HG02759 (cell line): Measurements from ENCODE around the gene TSSC4.

Source experiments
- ATAC-seq: cut with Tn5 transposase; IDR thresholded peaks from one replicate; pipeline ENCODE4 v1.9.1; 2021; ENCODE audit warnings: mild to moderate bottlenecking, moderate library complexity; ENCODE audit not compliant: unreplicated experiment

TSSC4 gene

DNA sequence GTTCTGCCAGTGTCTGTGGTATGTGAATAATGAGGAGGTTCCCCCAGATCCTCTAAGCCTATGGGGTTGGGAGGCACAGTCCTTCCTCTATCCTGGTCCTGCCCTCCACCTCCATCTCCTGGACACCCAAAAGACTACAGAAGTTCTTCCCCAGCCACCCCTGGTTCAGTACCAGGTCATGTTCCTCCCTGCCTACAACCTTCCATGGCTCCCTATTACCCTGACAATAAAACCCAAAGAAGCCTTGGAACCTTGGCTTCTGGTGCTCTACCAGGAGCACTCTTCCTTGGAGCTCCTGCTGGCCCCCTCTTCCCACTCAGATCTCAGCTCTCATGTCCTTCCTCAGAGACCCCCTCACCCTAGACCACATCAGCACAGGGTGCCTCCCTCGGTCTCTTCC lies 30.8 kb downstream of the TSSC4 start:
- no peak for ATAC-seq

DNA sequence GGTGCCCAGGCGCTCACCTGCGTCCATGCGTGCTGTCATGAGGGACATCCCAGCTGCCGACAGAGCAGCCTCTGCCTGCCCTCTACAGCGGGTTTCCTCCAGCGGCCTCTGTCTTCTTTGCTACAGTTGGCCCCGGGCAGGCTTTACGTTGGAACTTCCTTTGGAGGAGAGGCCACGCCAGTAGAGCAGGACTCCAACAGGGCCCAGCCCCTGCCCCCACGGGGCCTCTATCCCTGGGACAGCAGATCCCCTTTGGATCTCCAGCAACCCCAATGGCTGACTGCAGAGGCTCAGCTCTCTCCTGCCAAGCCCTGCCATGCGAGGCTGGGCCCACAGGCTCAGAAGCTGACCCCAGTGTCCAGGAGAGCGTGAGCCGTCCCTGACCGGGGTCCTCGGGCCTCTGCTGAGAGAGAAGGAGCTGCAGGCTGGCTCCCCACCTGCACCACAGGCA lies 31.6 kb downstream of the TSSC4 start:
- no peak for ATAC-seq

DNA sequence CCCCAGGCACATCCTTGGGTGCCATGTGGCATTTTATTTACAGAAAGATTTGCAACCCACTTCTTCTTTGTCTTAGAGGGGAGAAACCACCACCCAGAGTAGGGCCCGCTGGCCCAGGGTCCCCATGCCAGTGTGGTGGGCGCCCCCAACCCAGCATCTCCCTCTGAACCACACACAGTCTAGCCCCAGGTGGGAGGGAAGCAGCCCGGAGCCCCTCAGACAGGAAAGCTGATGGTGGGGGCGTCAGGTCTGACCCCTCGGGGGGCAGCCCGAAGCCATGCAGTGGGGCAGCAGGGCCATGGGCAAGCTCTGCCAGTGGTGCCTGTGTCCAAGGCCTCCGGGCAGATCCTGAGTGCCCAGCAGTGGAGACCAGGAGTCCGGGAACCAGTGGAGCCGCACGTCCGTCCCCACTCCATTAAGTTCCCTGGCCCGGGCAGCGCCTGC lies 32.1 kb downstream of the TSSC4 start:
- ATAC-seq, result no peak

DNA sequence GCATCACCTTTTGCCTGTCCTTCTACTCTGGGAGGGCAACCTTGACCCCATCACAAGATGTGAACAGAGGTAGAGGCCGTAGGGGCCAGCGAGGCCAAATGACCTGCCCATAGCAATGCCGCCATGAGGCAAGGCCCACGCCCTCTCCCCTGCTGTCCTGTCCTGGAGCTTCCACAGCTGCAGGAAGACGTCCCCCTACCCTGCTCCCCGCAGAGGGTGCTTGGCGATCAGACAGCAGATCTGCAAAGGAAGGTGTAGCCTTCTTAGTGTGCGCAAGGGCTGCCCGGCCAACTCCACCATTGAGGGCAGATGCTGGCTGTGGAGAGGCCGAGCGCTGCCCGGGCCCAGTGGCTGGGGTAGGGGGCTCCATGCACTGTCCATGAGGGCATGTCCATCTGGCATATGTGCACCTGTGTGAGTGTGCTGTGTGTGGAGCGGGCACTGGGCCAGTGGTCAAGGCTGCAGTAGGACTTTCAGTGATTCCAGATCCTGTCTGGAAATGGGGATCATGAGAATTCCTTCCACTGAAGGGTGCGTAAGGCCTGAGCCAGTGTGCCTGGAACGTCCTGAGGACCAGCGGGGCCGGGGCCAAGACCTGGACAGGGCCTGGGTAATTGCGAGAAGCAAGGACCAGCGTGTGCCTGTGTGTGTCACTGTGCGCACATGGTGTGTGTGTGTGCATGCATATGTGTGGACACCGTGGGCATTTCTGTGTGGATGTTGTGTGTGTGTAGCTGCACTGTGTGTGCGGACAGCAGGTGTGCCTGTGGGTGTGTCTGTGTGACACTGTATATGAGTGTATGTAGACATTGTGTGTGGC lies 32.8 kb downstream of the TSSC4 start:
- ATAC-seq, result no peak

DNA sequence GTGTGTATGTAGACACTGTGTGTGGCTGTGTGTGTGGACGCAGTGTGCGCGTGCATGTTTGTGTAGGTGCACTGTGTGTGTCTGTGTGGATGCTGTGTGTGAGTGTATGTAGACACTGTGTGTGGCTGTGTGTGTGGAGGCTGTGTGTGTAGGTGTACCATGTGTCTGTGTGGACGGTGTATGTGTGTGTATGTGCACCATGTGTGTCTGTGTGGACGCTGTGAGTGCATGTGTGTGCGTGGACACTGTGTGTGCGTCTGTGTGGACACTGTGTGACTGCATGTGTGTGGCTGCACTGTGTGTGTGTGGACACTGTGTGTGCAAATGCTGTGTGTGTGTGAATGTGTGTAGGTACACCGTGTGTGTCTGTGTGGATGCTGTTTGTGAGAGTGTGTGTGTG lies 33.5 kb downstream of the TSSC4 start:
- no peak for ATAC-seq

DNA sequence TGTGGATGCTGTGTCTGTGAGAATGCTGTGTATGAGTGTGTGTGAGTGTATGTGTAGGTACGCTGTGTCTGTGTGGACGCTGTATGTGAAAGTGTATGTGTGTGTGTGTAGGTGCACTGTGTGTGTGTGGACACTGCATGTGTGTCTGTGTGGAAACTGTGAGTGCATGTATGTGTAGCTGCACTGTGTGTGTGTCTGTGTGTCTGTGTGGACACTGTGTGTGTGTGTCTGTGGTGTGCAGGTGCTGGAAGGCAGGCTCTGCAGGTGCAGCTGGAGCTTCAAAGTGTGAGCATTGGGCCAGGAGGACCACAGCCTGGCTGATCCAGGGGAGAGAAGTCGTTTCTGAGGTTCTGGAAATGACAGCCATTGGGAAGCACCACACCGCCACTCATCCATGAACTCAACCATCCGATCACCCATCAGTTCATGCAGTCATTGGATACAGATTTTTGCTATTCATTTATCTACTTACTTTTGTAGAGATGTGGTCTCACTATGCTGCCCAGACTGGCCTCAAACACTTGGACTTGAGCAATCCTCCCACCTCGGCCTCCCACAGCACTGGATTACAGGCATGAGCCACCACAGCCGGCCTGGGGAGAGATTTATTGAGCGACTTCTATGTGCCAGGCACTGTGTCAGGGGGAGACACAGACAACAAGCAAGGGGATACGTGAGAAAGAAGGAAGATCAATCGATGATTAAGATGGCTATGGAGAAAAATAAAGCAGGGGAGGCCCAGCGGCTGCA lies 34.1 kb downstream of the TSSC4 start:
- no peak for ATAC-seq

DNA sequence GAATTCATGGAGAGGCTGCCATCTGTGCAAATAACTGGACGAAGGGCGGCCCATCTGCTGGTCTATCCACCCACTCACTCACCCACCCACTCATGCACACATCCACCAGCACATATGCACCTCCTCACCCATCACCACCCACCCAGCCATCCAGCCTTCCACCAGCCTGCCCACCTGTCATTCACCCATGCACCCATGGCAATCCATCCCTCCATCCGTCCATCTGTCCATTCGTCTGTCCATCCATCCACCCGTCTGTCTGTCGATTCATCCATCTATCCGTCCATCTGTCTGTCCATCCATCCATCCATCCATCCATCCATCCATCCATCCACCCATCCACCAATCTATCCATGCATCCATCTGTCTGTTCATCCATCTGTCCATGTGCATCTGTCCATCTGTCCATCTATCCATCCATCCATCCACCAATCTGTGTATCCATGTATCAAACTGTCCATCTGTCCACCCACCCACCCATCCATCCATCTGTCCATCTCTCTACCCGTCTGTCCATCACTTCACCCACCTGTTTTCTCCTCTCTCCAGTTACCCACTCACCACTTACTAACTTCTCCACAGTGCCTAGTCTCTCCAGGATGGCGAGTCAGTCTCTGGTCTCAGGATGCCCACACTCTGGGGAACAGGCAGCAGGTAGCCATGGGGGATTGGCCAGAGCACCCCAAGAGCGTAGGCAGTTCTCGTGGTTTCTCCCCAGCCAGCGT lies 34.9 kb downstream of the TSSC4 start:
- ATAC-seq, result no peak

DNA sequence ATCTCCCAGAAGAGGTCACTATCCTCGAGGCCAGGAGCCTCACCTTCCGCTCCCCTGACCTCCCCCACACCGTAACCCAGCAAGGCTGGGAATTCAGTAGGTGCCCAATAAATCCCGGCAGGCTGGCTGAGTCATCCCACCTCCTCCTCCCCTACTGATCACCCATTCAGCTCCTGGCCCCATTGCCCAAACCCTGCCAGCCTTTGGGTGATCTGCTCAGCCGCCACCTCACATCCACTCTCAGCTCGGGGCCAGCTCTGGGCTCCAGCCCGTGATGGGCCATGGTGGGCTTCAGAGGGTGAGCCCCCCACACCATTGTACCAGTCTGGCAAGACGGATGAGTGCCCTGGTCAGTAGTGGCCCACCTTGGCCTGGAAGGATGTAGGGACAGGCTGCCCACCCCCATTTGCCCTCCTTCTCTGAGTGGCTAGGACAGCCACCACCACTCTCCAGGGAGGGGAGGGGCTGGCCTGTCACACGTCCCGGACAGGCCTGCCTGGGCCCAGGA lies 35.5 kb downstream of the TSSC4 start:
- no peak for ATAC-seq

DNA sequence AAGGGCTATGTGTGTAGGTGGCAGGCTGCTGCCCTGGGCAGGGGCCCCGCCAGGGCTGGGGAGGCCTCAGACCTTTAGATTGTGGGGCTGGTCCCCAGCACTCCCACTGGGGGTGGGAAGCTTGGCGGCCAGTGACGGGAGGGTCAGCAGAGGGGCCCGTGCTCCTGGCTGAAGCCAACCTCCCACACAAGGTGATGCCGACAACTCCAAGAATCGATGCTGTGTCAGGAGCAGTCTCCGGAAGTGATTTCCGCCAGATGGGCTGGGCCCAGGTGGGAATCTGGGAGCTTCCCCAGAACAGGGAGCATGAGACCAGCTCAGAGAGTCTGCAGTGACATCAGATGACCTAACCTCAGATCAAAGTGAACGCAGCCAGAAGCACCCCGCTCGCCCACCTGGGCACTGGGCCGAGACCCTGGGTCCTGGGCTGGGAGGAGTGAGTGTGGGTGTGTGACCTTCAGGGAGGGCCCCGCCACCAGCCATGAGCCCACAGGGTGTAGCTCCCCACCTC lies 36.0 kb downstream of the TSSC4 start:
- no peak for ATAC-seq

DNA sequence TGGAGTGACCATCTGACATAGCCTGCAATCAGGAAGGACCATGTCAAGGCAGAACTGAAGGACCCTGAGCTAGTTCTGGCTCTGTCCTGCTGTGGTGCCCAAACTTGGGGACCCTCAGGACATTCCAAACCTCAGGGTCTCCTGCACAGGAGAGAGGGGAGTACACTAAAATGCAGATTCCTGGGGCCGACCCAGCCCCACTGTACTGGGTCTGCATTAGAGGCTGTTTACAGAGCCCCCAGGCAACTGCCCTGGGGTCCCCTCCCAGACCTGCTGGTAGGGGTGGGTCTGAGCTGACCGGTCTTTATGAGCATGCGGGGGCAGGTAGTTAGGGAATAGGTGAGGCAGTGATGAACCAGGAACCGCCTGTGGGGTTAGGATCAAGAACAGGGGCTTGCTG lies 37.0 kb downstream of the TSSC4 start:
- no peak for ATAC-seq

DNA sequence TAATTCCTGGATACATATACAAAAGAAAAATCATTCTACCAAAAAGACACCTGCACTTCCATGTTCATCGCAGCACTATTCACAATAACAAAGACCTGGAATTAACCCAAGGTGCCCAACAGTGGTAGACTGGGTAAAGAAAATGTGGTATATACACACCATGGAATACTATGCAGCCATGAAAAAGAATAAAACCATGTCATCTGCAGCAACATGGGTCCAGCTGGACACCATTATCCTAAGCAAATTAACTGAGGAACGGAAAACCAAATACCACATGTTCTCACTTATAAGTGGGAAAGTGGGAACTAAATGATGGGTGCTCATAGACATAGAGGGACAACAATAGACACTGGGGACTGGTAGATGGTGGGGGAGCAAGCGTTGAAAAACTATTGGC lies 39.3 kb downstream of the TSSC4 start:
- no peak for ATAC-seq

DNA sequence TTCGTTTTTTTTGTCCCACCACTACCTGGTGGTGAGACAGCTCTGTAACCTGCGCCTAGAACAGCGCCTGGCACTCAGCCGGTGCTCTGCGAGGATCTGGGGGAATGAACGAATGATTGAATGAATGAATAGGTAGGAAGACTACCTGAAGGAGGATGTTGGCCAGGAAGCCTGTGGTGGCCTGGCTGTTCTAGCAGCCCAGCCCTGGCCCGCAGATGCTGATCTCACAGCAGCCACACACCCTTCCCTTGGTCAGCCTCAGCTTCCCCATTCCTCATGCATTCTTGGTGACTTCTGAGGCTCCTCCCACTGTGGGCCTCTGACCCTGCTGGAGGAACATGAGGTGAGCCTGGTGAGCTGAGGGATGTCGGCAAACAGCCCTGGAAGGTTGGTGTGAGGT lies 40.1 kb downstream of the TSSC4 start:
- no peak for ATAC-seq

DNA sequence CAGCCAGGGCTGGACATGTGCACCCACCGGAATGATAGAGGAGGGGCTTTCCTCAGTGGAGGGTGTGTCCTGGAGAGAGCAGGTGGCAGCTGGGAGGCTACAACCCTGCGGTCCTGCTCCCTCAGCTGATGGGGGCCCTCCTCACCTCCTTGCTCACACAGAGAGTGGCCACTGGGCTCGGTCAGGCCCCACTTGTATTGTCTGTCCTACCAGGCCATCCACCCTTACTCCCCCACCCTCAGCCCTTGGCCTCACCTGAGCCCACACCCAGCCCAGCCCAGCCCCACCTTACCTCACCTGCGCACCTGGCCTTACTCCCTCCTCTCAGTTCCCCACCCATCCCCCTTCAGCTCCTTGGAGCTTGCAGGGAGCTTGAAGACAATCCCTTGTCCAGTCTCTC lies 40.6 kb downstream of the TSSC4 start:
- ATAC-seq, result no peak

DNA sequence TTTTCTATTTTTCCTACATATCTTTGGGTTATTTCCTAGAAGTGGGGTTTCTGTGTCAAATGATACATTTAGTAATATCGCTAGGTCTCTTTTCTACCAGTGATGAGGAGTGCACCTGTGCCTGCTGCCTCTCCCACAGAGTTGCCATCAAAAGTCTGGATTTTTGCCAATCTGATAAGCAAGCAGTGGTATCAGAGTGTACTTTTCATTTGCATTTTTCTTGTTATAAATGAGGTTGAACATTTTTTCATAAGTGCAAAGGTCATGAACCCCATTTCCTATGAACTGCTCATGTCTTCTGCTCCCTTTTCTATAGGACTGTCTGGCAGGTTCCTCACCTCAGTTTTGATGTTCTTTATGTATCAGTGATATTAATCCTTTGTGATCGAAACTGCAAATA lies 42.0 kb downstream of the TSSC4 start:
- ATAC-seq, result no peak

DNA sequence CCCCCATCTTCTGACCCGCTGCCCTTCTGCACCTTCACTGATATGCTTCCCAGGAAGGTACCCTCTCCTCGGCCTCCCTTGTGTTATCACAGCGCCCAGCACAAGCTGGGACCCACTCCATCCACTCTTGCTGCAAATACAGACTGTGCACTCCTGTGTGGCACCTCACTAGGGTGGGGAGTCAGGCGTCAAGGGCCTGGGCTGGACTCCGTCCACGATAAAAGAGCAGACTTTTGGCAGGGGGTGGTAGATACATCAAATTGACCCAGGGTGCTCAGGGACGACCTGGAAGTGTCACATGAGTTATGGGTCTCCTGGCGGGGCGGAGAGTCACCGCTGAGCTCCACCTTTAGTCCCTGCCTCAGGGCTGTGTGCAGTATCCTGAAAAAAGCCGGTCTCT lies 42.9 kb downstream of the TSSC4 start:
- no peak for ATAC-seq

DNA sequence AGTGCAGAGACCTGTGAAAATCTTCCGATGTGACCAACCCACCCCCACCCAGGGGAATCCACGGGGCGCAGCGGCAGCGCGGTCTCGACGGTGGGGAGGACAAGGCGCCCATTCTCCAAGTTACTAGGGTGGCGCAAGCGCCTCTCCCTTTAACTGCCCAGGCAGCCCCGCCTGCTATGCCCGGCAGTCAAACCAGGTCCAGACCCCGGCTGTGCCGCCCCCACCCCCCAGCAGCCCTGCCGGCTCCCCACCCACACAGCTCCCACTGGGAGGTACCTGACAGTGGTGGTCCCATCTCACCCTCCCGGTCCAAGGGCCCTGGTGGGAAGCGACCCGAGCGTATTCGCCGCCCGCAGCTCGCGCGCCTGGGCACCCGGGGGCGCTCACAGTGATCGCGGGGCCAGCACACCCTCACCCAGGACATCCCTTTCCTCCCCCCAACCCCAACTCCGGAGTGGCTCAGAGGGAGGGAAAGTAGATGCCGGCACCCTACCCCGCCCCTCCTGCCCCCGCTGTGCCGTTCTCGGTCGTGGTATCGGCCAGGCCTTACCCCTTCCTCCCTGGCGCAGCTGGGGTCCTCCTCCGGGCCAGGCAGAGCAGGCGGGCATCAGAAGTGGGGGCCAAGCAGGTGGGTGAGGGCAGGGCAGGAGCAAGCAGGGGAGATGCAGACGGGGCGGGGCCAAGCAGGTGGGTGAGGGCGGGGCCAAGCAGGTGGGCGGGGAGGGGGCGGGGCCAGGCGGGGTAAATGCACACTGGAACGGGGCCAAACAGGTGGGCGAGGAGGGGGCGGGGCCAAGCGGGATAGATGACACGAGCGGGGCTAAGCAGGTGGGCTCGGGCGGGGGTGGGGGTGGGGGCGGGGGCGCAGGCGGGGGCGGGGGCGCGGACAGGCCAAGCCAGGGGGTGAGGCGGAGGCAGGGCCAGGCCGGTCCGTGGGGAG lies 43.6 kb downstream of the TSSC4 start, which contains the start of gene TRPM5:
Gene TRPM5, minus strand, starts transcription at position 634 of the 940 bp plus-strand sequence. CDS start 21,478 bp downstream, outside the sequence.
- no peak for ATAC-seq

DNA sequence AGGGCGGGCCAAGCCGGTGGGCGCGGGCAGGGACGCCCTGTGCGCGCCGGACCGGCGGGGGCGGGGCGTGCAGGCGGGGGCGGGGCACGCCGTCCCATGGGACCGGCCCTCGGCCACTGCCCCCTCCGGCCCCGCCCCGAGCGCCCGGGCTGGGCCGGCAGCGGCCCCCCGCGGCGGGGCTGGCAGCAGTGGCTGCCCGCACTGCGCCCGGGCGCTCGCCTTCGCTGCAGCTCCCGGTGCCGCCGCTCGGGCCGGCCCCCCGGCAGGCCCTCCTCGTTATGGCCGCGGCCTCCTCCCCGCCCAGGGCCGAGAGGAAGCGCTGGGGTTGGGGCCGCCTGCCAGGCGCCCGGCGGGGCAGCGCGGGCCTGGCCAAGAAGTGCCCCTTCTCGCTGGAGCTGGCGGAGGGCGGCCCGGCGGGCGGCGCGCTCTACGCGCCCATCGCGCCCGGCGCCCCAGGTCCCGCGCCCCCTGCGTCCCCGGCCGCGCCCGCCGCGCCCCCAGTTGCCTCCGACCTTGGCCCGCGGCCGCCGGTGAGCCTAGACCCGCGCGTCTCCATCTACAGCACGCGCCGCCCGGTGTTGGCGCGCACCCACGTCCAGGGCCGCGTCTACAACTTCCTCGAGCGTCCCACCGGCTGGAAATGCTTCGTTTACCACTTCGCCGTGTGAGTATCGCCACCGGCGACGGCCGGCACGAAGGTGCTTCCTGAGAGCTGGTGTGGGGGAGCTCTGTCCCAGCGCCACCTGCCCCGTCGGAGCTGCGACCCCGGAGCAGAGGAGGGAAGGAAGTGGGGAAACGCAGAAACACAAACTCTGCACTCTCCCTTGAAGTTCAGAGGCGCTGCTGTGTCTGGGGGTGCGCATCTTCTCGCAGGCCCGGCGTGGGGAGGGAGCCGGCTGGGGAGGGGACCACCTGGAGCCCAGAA lies 44.5 kb downstream of the TSSC4 start, which contains the start of gene KCNQ1:
Gene KCNQ1, plus strand, starts transcription at position 188 of the 925 bp plus-strand sequence. Its CDS starts 91 bp downstream, at position 279.
- ATAC-seq, result peak; percentile 40

DNA sequence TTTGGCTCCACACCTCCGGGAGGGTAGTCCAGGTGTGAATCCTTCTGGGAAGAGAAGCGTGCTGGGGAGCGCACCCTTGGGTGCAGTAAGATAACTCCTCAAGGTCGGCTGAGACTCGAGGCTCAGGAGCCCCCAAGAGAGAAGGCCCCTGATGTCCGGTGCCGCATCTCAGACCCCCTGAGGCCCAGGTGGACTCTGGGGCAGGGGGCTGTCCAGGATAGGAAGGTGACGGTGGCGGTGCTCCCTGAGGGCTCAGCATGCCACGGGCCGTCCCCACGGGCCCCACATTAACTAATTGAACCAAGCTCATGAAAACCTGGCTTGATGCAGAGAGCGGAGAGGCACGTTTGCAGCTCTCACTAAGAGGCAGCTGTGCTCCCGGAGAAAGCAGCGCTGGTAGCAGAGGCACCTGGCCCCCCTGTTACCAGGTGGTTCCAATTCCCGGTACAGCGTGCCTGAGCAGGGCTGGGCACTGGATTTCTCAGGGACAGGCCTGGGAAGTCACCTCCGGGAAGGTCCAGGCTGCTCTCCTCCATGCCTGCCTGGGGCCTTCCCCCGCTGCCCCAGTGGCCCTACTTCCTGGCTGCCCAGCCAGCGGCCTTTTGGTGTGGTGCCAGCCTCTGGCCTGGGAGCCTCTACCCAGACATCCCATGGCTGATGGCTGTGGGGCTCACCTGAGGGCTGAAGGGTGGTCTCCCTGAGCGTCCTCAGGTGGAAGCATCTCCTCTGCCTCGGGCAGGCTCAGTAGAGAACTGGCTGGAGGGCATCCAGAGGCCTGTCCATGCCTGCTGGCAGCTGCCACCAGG lies 45.4 kb downstream of the TSSC4 start:
- no peak for ATAC-seq
